DND-41 (cell line): ENCODE measurements around the gene ACSL4.

Experiments used
- ATAC-seq: fragments of 200-7000 bp; cut with Tn5 transposase; 3 replicates; pipeline ENCODE4 v1.9.1; 2021; ENCODE audit warnings: low read depth; ENCODE audit not compliant: insufficient read depth
- DNase-seq: peaks from one replicate; pipeline ENCODE4 v3.0.0-alpha.2; 2020
- H2AFZ ChIP-seq: 2 replicates; pipeline ENCODE4 v1.6.0; 2012; ENCODE audit warnings: low read depth, low read length
- H3K27ac ChIP-seq: 2 replicates; pipeline ENCODE4 v1.5.1; 2012; ENCODE audit warnings: low read length, inconsistent platforms
- H3K27me3 ChIP-seq: fragments of 200-600 bp; sonication (generic); 2 replicates; pipeline ENCODE4 v1.6.0; 2012; ENCODE audit warnings: low read length, mild to moderate bottlenecking, inconsistent platforms; ENCODE audit not compliant: insufficient read depth, poor library complexity
- H3K36me3 ChIP-seq: 2 replicates; pipeline ENCODE4 v1.5.1; 2012; ENCODE audit warnings: low read length, inconsistent platforms; ENCODE audit not compliant: insufficient read depth
- H3K4me1 ChIP-seq: 2 replicates; pipeline ENCODE4 v1.5.1; 2012; ENCODE audit warnings: mild to moderate bottlenecking, low read length; ENCODE audit not compliant: insufficient read depth
- H3K4me2 ChIP-seq: 2 replicates; pipeline ENCODE4 v1.6.0; 2012; ENCODE audit warnings: mild to moderate bottlenecking, moderate library complexity, low read length, inconsistent platforms; ENCODE audit not compliant: insufficient read depth
- H3K4me3 ChIP-seq, 2 experiments: fragments of 200-600 bp in 1 of 2; shearing (Covaris generic) in 1 of 2; 2 replicates each; pipeline ENCODE4 v1.5.1; 2012 to 2016; ENCODE audit warnings: inconsistent platforms in 2 of 2, low read length in 2 of 2, mild to moderate bottlenecking in 2 of 2, low read depth in 1 of 2, moderate library complexity in 1 of 2
- H3K79me2 ChIP-seq: 2 replicates; pipeline ENCODE4 v1.6.0; 2012; ENCODE audit warnings: low read length, inconsistent platforms; ENCODE audit not compliant: insufficient read depth
- H3K9ac ChIP-seq: 2 replicates; pipeline ENCODE4 v1.6.0; 2012; ENCODE audit warnings: low read depth, mild to moderate bottlenecking, inconsistent platforms, low read length, moderate library complexity
- H3K9me3 ChIP-seq: 2 replicates; pipeline ENCODE4 v1.5.1; 2012; ENCODE audit warnings: low read length, moderate library complexity, mild to moderate bottlenecking, inconsistent platforms; ENCODE audit not compliant: insufficient read depth, severe bottlenecking
- H4K20me1 ChIP-seq: 2 replicates; pipeline ENCODE4 v1.6.0; 2012; ENCODE audit warnings: low read length; ENCODE audit not compliant: insufficient read depth
- EZH2 ChIP-seq: IDR thresholded peaks from 3 replicates; pipeline ENCODE4 v1.6.1; 2012; ENCODE audit warnings: borderline replicate concordance, low read depth, mild to moderate bottlenecking, moderate library complexity, low read length, inconsistent platforms; ENCODE audit not compliant: severe bottlenecking
- TF ChIP-seq, protein P1 (sequence below): IDR thresholded peaks from 2 replicates; pipeline ENCODE4 v1.5.1; 2012; ENCODE audit warnings: borderline replicate concordance, low read length, moderate library complexity, mild to moderate bottlenecking; ENCODE audit not compliant: poor library complexity, severe bottlenecking; ENCODE audit errors: extremely low read depth

ACSL4 gene

DNA sequence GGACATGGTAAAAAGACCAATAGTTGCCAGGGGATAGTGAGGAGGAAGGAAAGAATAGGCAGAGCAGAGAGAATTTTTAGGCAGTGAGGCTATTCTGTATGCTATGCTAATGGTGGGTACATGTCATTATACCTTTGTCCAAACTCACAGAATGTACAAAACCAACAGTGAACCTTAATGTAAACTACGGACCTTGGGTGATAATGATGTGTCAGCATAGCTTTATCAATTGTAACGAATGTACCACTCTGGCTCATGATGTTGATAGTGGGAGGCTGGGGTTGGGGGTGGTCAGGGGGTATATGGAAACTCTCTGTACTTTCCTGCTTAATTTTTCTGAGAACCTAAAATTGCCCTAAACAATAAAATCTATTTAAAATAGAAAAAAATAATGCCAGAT is 37.7 kb upstream of the ACSL4 start:
- DNase-seq = no peak
- Histone ChIP-seq H3K4me3 (no peak overlapping the region), H3K4me1 (no peaks in the 10 kb centered on the region), H3K36me3 (no peaks in the 10 kb centered on the region), H3K4me2 (no peak overlapping the region), H2AFZ (no peak overlapping the region), H3K9ac (no peak overlapping the region), H3K27ac (no peak overlapping the region), H3K79me2 (no peaks in the 10 kb centered on the region), H3K27me3 (no peaks in the 10 kb centered on the region), H3K9me3 (no peaks in the 10 kb centered on the region), H4K20me1 (no peaks in the 10 kb centered on the region)
- ATAC-seq = no peak
- TF ChIP-seq, protein P1, sequence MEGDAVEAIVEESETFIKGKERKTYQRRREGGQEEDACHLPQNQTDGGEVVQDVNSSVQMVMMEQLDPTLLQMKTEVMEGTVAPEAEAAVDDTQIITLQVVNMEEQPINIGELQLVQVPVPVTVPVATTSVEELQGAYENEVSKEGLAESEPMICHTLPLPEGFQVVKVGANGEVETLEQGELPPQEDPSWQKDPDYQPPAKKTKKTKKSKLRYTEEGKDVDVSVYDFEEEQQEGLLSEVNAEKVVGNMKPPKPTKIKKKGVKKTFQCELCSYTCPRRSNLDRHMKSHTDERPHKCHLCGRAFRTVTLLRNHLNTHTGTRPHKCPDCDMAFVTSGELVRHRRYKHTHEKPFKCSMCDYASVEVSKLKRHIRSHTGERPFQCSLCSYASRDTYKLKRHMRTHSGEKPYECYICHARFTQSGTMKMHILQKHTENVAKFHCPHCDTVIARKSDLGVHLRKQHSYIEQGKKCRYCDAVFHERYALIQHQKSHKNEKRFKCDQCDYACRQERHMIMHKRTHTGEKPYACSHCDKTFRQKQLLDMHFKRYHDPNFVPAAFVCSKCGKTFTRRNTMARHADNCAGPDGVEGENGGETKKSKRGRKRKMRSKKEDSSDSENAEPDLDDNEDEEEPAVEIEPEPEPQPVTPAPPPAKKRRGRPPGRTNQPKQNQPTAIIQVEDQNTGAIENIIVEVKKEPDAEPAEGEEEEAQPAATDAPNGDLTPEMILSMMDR = no peak
- no peak for TF ChIP-seq EZH2

DNA sequence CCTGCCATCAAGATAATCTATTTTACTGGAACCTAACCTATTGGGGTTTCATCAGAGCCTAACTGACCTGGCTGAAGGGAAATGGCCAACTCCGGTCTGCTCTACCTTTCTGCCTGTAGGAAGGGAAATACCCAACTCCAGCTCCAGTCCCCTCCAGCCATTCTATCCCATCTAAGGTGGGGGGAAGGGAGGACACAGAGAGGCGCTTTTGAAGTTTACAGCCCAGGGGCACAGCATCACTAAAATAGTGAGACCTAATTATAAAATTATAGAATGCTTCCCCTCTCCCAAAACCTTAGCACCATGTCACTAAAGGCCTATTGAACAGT is 27.8 kb upstream of the ACSL4 start:
- Histone ChIP-seq H3K79me2 (no peaks in the 10 kb centered on the region), H3K4me2 (no peak overlapping the region), H3K36me3 (no peaks in the 10 kb centered on the region), H2AFZ (no peak overlapping the region), H3K27me3 (no peaks in the 10 kb centered on the region), H3K4me1 (no peaks in the 10 kb centered on the region), H3K4me3 (no peak overlapping the region), H4K20me1 (no peaks in the 10 kb centered on the region), H3K9ac (no peak overlapping the region), H3K27ac (no peak overlapping the region), H3K9me3 (no peaks in the 10 kb centered on the region)
- ATAC-seq (no peak), DNase-seq (no peak)
- TF ChIP-seq EZH2 = no peak
- TF ChIP-seq, protein P1 = no peak

DNA sequence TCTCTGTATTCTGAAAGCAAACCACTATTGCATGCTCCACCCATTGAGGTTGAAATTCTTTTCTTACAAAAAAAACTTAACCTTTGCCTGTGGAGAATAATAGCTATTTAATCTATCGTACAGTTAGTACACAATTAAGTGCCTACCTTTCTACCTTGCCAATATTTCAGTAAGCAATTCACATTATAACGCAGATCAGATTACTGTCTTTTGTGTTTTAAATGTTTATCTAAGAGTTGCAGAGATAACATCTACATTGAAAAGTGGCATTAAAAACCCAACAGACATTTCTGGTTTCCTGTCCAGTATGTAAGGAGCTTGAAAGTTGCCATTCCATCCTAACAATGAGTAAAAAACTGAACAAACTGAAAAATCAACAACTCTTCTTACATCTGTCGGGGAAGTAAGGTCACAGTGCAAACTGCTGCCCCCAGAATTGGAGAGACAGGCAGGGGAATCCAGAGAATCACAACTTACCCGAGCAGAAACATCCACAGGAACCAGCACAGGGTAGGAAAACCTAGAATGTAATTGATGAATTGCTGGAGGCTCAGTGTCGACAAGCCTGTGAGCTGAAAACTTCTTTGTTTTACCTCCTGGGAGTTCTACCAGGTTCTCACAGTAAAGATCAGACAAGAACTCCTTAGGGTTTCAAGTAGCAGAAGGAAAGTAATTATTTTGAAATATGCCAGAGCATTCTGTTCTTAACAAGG is 27.3 kb upstream of the ACSL4 start:
- Histone ChIP-seq H3K27me3 (no peaks in the 10 kb centered on the region), H3K4me3 (no peak overlapping the region), H3K9me3 (no peaks in the 10 kb centered on the region), H3K4me2 (no peak overlapping the region), H3K9ac (no peak overlapping the region), H2AFZ (no peak overlapping the region), H3K27ac (no peak overlapping the region), H3K36me3 (no peaks in the 10 kb centered on the region), H4K20me1 (no peaks in the 10 kb centered on the region), H3K4me1 (no peaks in the 10 kb centered on the region), H3K79me2 (no peaks in the 10 kb centered on the region)
- DNase-seq (no peak), ATAC-seq (no peak)
- no peak for TF ChIP-seq EZH2
- TF ChIP-seq, protein P1 = no peak

DNA sequence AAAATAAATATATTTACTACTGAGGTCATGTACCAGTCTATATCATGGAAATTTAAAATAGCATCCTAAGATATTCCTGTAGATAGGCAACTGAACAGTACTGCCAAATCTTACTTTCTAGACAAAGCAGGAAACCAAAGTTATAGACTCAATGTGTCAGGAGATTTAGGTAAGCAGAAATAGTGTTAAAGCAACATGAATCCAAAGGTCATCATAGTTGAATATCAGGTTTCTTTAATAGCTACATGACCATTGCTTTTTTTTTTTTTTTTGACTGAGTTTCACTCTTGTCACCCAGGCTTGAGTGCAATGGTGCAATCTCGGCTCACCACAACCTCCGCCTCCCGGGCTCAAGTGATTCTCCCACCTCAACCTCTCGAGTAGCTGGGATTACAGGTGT is 20.2 kb upstream of the ACSL4 start:
- Histone ChIP-seq H3K4me2 (no peak overlapping the region), H3K36me3 (no peaks in the 10 kb centered on the region), H3K4me3 (no peak overlapping the region), H3K79me2 (no peaks in the 10 kb centered on the region), H3K27me3 (no peaks in the 10 kb centered on the region), H3K9me3 (no peaks in the 10 kb centered on the region), H4K20me1 (no peaks in the 10 kb centered on the region), H3K4me1 (no peaks in the 10 kb centered on the region), H2AFZ (no peak overlapping the region), H3K9ac (no peak overlapping the region), H3K27ac (no peak overlapping the region)
- ATAC-seq (no peak), DNase-seq (no peak)
- TF ChIP-seq, protein P1 = no peak
- no peak for TF ChIP-seq EZH2
